HCT116 (cell line): ENCODE data around the gene LEAP2. TPM values are rescaled to one million over a fixed set of nuclear protein-coding genes. Genes with fewer than 3 reads are reported as not detected.

ENCODE experiments used
- ATAC-seq: fragments of 200-7000 bp; cut with Tn5 transposase; 2 replicates; pipeline ENCODE4 v1.9.1; 2020; ENCODE audit warnings: mild to moderate bottlenecking, moderate library complexity
- BruUV-seq: library from RNA; stranded (reverse); fragments of 400-500 nt; replicated peaks from 2 replicates; lab custom pipeline; 2021; lab: Mats Ljungman, UMichigan
- CTCF ChIA-PET: fragments of 300-600 bp; sonication (Branson Sonifier 250); formaldehyde crosslinking; loops from one replicate; lab custom pipeline; 2021; ENCODE audit warnings: antibody characterized with exemption; lab: Charles Lee
- POLR2A ChIA-PET: fragments of 300-600, 350-600 bp; sonication (Branson Sonifier 250); formaldehyde crosslinking; loops from one replicate; lab custom pipeline; 2021; ENCODE audit warnings: antibody characterized with exemption; lab: Charles Lee
- RAD21 ChIA-PET, 2 experiments: fragments of 300-600 bp; sonication (Branson Sonifier 250); formaldehyde crosslinking; loops; one replicate each; lab custom pipeline; 2023; ENCODE audit warnings: low total read pairs in 2 of 2; ENCODE audit not compliant: uncharacterized antibody in 2 of 2, unreplicated experiment in 2 of 2, low non-redundant PET in 1 of 2; lab: Charles Lee
- DNase-seq: peaks from one replicate; pipeline ENCODE4 v3.0.0-alpha.2; 2010; ENCODE audit warnings: low read depth, low spot score
- H2AFZ ChIP-seq: fragments of 200-600 bp; shearing (Covaris generic), sonication (generic); 2 replicates; pipeline ENCODE4 v1.6.1; 2017; ENCODE audit warnings: low read depth, mixed run types, mixed read lengths, antibody characterized with exemption, low read length; ENCODE audit not compliant: poor library complexity, severe bottlenecking
- H3K27ac ChIP-seq: 2 replicates; pipeline ENCODE4 v1.5.1; 2012; ENCODE audit warnings: low read depth, low read length
- H3K27me3 ChIP-seq: fragments of 200-600 bp; sonication (generic); 2 replicates; pipeline ENCODE4 v1.6.1; 2016; ENCODE audit warnings: mixed run types, low read length, mixed read lengths; ENCODE audit not compliant: insufficient read depth
- H3K36me3 ChIP-seq, 2 experiments: fragments of 200-500 bp in 1 of 2; fragments of 200-600 bp in 1 of 2; sonication (Bioruptor generic) in 1 of 2; sonication (generic) in 1 of 2; 2 replicates each; pipeline versions ENCODE4 v1.5.1 to v1.6.1; 2014 to 2016; ENCODE audit warnings: low read length in 2 of 2, inconsistent platforms in 1 of 2, mixed read lengths in 1 of 2, mixed run types in 1 of 2; ENCODE audit not compliant: insufficient read depth in 2 of 2, control insufficient read depth in 1 of 2
- H3K4me1 ChIP-seq, 2 experiments: fragments of 200-600 bp in 1 of 2; sonication (generic) in 1 of 2; 2 replicates each; pipeline versions ENCODE4 v1.5.1 to v1.6.1; 2012 to 2017; ENCODE audit warnings: low read length in 2 of 2, inconsistent platforms in 1 of 2, mild to moderate bottlenecking in 1 of 2, mixed read lengths in 1 of 2, mixed run types in 1 of 2, moderate library complexity in 1 of 2; ENCODE audit not compliant: insufficient read depth in 2 of 2, control insufficient read depth in 1 of 2
- H3K4me2 ChIP-seq: fragments of 200-600 bp; sonication (generic); 2 replicates; pipeline ENCODE4 v1.6.1; 2017; ENCODE audit warnings: mixed run types, low read length, mixed read lengths
- H3K4me3 ChIP-seq, 2 experiments: fragments of 200-600 bp in 1 of 2; sonication (generic) in 1 of 2; replicated peaks in 1 of 2; 2 replicates each; pipeline ENCODE4 v1.5.1; 2011 to 2016; ENCODE audit warnings: low read length in 2 of 2, control low read depth in 1 of 2, low read depth in 1 of 2, mild to moderate bottlenecking in 1 of 2, mixed read lengths in 1 of 2, mixed run types in 1 of 2
- H3K79me2 ChIP-seq: fragments of 200-600 bp; sonication (generic); 2 replicates; pipeline ENCODE4 v1.6.1; 2017; ENCODE audit warnings: mild to moderate bottlenecking, mixed run types, low read length, moderate library complexity, mixed read lengths; ENCODE audit not compliant: insufficient read depth
- H3K9ac ChIP-seq: fragments of 200-600 bp; sonication (generic); 2 replicates; pipeline ENCODE4 v1.6.1; 2016; ENCODE audit warnings: low read length, mixed read lengths
- H3K9me2 ChIP-seq: fragments of 200-600 bp; sonication (generic), shearing (Covaris generic); 2 replicates; pipeline ENCODE4 v1.6.1; 2017; ENCODE audit warnings: mixed run types, mild to moderate bottlenecking, moderate library complexity; ENCODE audit not compliant: insufficient read depth
- H3K9me3 ChIP-seq, 2 experiments: fragments of 200-500 bp in 1 of 2; fragments of 200-600 bp in 1 of 2; sonication (Bioruptor generic) in 1 of 2; sonication (generic) in 1 of 2; 2 replicates each; pipeline ENCODE4 v1.6.1; 2014 to 2017; ENCODE audit warnings: low read length in 2 of 2, mixed read lengths in 2 of 2, inconsistent platforms in 1 of 2, low read depth in 1 of 2, mild to moderate bottlenecking in 1 of 2, mixed run types in 1 of 2, moderate library complexity in 1 of 2; ENCODE audit not compliant: control insufficient read depth in 1 of 2, insufficient read depth in 1 of 2
- H4K20me1 ChIP-seq: fragments of 200-600 bp; sonication (generic), shearing (Covaris generic); 2 replicates; pipeline ENCODE4 v1.6.1; 2017; ENCODE audit warnings: mixed run types, mild to moderate bottlenecking, moderate library complexity; ENCODE audit not compliant: insufficient read depth
- EZH2phosphoT487 ChIP-seq: fragments of 200-600 bp; IDR thresholded peaks from 2 replicates; pipeline ENCODE4 v1.6.1; 2018; ENCODE audit warnings: antibody characterized with exemption, borderline replicate concordance
- FOSL1 ChIP-seq: IDR thresholded peaks from 2 replicates; pipeline ENCODE4 v1.6.1; 2012; ENCODE audit warnings: low read depth
- JUND ChIP-seq: IDR thresholded peaks from 2 replicates; pipeline ENCODE4 v1.6.1; 2012
- POLR2AphosphoS5 ChIP-seq: IDR thresholded peaks from 2 replicates; pipeline ENCODE4 v1.6.1; 2011; ENCODE audit warnings: mild to moderate bottlenecking, low read depth, low read length, moderate library complexity
- SP1 ChIP-seq: IDR thresholded peaks from 2 replicates; pipeline ENCODE4 v1.6.1; 2012; ENCODE audit warnings: low read depth
- TCF7L2 ChIP-seq: IDR thresholded peaks from 2 replicates; pipeline ENCODE4 v1.7.0; 2011; ENCODE audit warnings: borderline replicate concordance, inconsistent platforms; ENCODE audit not compliant: insufficient read depth, insufficient read length; ENCODE audit errors: extremely low read depth
- intact Hi-C: fragments of 100-400 bp; cut with micrococcal nuclease; formaldehyde crosslinking; loops from 2 replicates; pipeline ENCODE4 v1.10.0; 2022
- total RNA-seq: library from RNA; stranded (reverse); gene quantifications from one replicate; pipeline ENCODE4 v1.2.1, GENCODE V29; 2021; ENCODE audit not compliant: unreplicated experiment
- TF ChIP-seq, protein P1 (sequence below): IDR thresholded peaks from 2 replicates; pipeline ENCODE4 v1.6.1; 2012; ENCODE audit warnings: low read depth
- TF ChIP-seq, protein P2 (sequence below): IDR thresholded peaks from 2 replicates; pipeline ENCODE4 v1.6.1; 2012

The LEAP2 gene
- total RNA-seq, 1 experiment from 2014 or later: 1.2 TPM

DNA sequence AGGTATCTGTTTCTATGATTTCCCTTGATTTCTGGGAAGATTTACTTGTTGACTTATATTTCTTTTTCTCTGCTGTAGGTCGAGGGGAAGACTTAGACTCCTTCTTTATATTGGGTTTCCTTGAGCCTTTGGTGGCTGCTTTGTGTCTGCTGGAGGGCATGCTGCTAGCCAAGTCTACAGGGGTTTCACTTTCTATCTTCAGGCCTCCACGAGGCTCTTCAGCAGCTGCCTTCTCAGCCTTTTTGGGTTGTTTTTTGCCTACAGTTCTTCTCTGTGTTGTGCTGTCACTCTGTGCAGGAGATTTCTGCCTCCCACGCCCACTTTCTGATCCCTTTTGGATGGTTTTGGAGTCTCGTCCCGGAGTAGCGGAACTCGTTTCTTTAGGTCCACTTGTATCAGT lies 23.2 kb downstream of the LEAP2 start:
- ChIA-PET CTCF (no interaction called here), POLR2A (no interaction called here), RAD21 (no interaction called here)
- Histone ChIP-seq H3K27ac (no peak overlapping the region), H4K20me1 (no peaks in the 10 kb centered on the region), H3K9ac (no peak overlapping the region), H3K9me2 (no peaks in the 10 kb centered on the region), H3K4me1 (no peaks in the 10 kb centered on the region), H3K79me2 (peaks cover 6% of the 10 kb centered on the region; the same call in 1 of the 2 replicates), H3K9me3 (no peaks in the 10 kb centered on the region), H3K4me2 (no peak overlapping the region), H2AFZ (no peak overlapping the region), H3K4me3 (no peak overlapping the region), H3K36me3 (peaks cover 41 to 45% of the 10 kb centered on the region in 2 experiments), H3K27me3 (no peaks in the 10 kb centered on the region)
- ATAC-seq: no peak
- no peak for DNase-seq
- TF ChIP-seq, protein P1, sequence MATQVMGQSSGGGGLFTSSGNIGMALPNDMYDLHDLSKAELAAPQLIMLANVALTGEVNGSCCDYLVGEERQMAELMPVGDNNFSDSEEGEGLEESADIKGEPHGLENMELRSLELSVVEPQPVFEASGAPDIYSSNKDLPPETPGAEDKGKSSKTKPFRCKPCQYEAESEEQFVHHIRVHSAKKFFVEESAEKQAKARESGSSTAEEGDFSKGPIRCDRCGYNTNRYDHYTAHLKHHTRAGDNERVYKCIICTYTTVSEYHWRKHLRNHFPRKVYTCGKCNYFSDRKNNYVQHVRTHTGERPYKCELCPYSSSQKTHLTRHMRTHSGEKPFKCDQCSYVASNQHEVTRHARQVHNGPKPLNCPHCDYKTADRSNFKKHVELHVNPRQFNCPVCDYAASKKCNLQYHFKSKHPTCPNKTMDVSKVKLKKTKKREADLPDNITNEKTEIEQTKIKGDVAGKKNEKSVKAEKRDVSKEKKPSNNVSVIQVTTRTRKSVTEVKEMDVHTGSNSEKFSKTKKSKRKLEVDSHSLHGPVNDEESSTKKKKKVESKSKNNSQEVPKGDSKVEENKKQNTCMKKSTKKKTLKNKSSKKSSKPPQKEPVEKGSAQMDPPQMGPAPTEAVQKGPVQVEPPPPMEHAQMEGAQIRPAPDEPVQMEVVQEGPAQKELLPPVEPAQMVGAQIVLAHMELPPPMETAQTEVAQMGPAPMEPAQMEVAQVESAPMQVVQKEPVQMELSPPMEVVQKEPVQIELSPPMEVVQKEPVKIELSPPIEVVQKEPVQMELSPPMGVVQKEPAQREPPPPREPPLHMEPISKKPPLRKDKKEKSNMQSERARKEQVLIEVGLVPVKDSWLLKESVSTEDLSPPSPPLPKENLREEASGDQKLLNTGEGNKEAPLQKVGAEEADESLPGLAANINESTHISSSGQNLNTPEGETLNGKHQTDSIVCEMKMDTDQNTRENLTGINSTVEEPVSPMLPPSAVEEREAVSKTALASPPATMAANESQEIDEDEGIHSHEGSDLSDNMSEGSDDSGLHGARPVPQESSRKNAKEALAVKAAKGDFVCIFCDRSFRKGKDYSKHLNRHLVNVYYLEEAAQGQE: no peak
- TF ChIP-seq SP1 (no peak), POLR2AphosphoS5 (no peak), TCF7L2 (no peak), FOSL1 (no peak), EZH2phosphoT487 (no peak), JUND (no peak)
- TF ChIP-seq, protein P2, sequence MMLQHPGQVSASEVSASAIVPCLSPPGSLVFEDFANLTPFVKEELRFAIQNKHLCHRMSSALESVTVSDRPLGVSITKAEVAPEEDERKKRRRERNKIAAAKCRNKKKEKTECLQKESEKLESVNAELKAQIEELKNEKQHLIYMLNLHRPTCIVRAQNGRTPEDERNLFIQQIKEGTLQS: no peak
- intact Hi-C loops: no loop called here
- TSS peak; percentile 28 for BruUV-seq
